ENCODE data around the gene TRNAU1AP.
"Not testable (repeated sequence)": the region's sequence is repeated elsewhere in the genome, so short reads cannot be mapped to it uniquely, and the experiment has no call there.

The TRNAU1AP gene

GRCh38 chr1:28552758-28553663 is at the start of gene TRNAU1AP:
Gene TRNAU1AP (plus strand): TSS chr1:28553085. CDS start chr1:28553111, 26 bp downstream.
- FAIRE-seq = peak; percentile 69

- FAIRE-seq = no peak
Measured at GRCh38 chr1:28503117-28503516, 49.8 kb upstream of the TRNAU1AP start.

- FAIRE-seq = no peak
Measured at GRCh38 chr1:28505406-28506187, 47.3 kb upstream of the TRNAU1AP start, which contains the start of gene RCC1. Gene RCC1 (plus strand): TSS chr1:28506043. CDS start chr1:28529867, 23,824 bp downstream.

- no peak for FAIRE-seq
Measured at GRCh38 chr1:28506907-28507246, 46.0 kb upstream of the TRNAU1AP start.

- FAIRE-seq = no peak
Measured at GRCh38 chr1:28507247-28507645, 45.6 kb upstream of the TRNAU1AP start.

- no peak for FAIRE-seq
Measured at GRCh38 chr1:28507646-28508434, 45.0 kb upstream of the TRNAU1AP start.

GRCh38 chr1:28508435-28508754 is 44.5 kb upstream of the TRNAU1AP start:
- FAIRE-seq = no peak

- no peak for FAIRE-seq
Measured at GRCh38 chr1:28509705-28510272, 43.1 kb upstream of the TRNAU1AP start.

- FAIRE-seq = no peak
Measured at GRCh38 chr1:28510273-28510969, 42.5 kb upstream of the TRNAU1AP start.

GRCh38 chr1:28510970-28511440 is 41.9 kb upstream of the TRNAU1AP start:
- no peak for FAIRE-seq

GRCh38 chr1:28512058-28512611 is 40.8 kb upstream of the TRNAU1AP start:
- no peak for FAIRE-seq

GRCh38 chr1:28514445-28514933 is 38.4 kb upstream of the TRNAU1AP start:
- not testable (repeated sequence) for FAIRE-seq

GRCh38 chr1:28516518-28516956 is 36.3 kb upstream of the TRNAU1AP start:
- no peak for FAIRE-seq

- FAIRE-seq = no peak
Measured at GRCh38 chr1:28517649-28517999, 35.3 kb upstream of the TRNAU1AP start.

GRCh38 chr1:28518000-28518744 is 34.7 kb upstream of the TRNAU1AP start:
- no peak for FAIRE-seq

- FAIRE-seq = no peak
Measured at GRCh38 chr1:28518745-28519341, 34.0 kb upstream of the TRNAU1AP start.

GRCh38 chr1:28519946-28520725 is 32.7 kb upstream of the TRNAU1AP start:
- no peak for FAIRE-seq

- not testable (repeated sequence) for FAIRE-seq
Measured at GRCh38 chr1:28520796-28521195, 32.1 kb upstream of the TRNAU1AP start.

- FAIRE-seq = no peak
Measured at GRCh38 chr1:28521502-28522164, 31.3 kb upstream of the TRNAU1AP start.

All from islet of Langerhans (tissue), 1 donor.